GM12873 (cell line): Measurements from ENCODE around the gene SAXO1.

Experiments used
- CTCF ChIP-seq: IDR thresholded peaks from 2 replicates; pipeline ENCODE4 v1.5.1; 2012; ENCODE audit warnings: low read depth, mild to moderate bottlenecking, moderate library complexity, low read length, control low read depth; ENCODE audit not compliant: insufficient read depth; ENCODE audit errors: missing control alignments

SAXO1 gene

DNA sequence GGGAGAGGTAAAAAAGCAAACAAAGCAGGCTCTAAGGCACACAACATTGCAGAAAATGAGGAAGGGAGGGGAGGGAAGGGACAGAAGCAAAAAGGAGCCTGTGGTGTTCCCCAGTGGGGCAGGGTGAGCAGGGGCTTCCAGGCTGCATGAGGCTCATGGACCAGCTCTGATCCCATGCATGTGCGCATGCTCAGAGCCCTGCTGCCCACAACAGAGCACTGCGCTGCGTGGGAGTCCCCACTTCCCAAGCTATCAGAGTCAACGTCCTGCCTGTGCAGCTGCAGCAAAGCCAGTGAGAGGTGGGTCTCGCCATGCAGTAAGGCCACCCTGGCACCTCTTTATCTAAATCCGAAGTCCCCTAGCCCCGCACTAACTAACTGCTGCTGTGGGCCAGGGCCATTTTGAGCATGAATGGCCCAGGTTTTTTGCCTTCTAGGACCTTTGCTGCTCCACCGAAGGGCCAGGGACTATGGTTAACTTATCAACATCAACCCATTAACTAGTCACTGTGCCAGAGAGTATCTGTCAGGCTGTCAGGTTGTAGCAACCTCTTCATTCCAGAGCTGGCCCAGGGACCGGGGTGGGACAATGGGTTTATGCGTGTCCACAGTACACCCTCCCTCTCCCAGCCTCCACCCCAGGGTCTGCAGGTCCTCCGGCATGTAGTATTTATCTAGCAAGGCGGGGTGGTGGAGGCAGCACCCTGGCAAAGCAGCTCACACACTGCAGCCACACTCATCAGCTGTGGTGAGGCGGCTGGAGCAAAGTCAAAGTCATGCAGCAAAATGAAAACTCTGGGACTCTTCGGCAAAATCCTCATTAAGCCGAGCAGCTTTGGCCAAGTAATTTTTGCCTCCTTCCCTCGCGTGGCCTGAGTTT is 123.6 kb downstream of the SAXO1 start:
- TF ChIP-seq CTCF, result no peak

DNA sequence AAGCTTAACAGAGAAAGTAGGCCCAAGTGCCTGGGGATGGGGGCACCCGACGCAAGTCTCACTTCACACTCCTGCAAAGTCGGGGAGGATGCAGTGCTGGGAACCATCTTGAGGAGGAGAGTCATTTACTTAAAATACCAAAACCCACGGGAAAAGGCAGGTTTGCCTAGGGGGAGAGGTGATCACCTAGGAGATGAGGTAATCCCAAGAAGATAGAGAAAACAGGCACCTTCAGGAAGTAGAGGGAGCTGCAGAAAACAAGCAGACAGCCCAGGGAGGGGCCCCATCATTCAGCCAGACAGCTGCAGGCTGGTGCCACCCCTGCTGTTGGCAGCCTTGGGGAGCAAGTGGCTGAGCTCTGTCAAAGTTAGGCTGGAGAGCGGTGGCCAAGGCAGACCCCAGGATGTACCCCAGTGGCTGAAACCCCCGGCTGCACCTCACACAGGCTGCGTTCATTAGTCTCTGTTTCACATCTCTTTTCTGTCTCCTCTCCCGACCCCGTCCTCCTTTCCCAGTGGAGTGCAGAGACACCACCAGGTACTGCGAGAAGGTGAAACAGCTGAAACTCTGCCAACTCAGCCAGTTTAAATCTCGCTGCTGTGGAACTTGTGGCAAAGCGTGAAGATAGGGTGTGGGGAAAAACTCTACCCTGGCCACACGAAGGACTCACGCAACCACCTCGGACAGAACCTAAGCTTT is 124.9 kb downstream of the SAXO1 start:
- no peak for TF ChIP-seq CTCF

DNA sequence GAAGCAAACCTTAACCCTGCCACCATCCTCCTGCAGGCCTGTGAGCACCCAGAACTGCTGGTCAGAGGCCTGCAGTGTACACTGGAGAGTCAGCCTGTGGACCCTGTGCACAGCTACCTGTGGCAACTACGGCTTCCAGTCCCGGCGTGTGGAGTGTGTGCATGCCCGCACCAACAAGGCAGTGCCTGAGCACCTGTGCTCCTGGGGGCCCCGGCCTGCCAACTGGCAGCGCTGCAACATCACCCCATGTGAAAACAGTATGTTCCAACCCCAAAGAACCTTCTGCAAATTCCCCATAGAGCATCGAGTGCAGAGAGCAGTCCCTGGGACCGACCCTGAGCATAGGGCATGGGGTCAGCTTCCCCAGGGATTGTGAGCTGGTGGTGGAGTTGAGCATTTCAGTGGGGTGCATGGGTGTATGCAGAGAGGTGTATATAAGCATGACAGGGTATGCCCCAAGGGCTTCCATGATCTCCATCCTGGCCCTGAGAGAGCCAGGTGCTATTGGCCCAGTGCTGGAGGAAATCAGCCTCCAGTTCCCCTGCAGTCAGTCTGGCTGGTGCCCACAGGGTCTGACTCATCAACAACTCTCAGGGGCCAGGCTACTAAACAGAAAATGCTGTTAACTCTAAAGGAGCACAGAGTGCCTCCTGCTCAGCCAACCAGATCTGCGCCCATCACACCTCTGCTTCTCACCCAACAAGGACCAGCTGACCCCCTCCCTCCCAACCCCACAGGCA is 126.2 kb downstream of the SAXO1 start:
- no peak for TF ChIP-seq CTCF

- TF ChIP-seq CTCF, result no peak
These were observed 127.0 kb downstream of the SAXO1 start for GRCh38 chr9:18905883-18906629.

- no peak for TF ChIP-seq CTCF
These were observed 127.8 kb downstream of the SAXO1 start for GRCh38 chr9:18905028-18905882.

GRCh38 chr9:18903450-18903849 is 129.6 kb downstream of the SAXO1 start:
- no peak for TF ChIP-seq CTCF
